SK-N-SH treated with all-trans-retinoic acid at 6 μM for 48 hours (cell line): ENCODE data around the gene MOGAT3.

Source experiments
- ARNTL ChIP-seq: fragments of 450-650 bp; formaldehyde crosslinking; IDR thresholded peaks from 2 replicates; pipeline ENCODE4 v1.5.0; 2020; ENCODE audit warnings: low read depth, mild to moderate bottlenecking, moderate library complexity, borderline replicate concordance
- ISL1 ChIP-seq: fragments of 250-450 bp; sonication (Bioruptor Pico); IDR thresholded peaks from 2 replicates; pipeline ENCODE4 v2.1.2; 2022; ENCODE audit warnings: mild to moderate bottlenecking, moderate library complexity
- TCF4 ChIP-seq: fragments of 250-450 bp; sonication (Bioruptor Pico); IDR thresholded peaks from 2 replicates; pipeline ENCODE4 v1.8.0; 2021; ENCODE audit warnings: mild to moderate bottlenecking, moderate library complexity, borderline replicate concordance
- ZFP30 ChIP-seq: fragments of 450-650 bp; formaldehyde crosslinking; IDR thresholded peaks from 2 replicates; pipeline ENCODE4 v1.5.0; 2022; ENCODE audit warnings: mild to moderate bottlenecking, moderate library complexity
- ZNF565 ChIP-seq: fragments of 450-650 bp; formaldehyde crosslinking; conservative IDR thresholded peaks from 2 replicates; pipeline ENCODE4 v1.5.0; 2020; ENCODE audit warnings: low read depth, mild to moderate bottlenecking, moderate library complexity
- ZNF70 ChIP-seq: fragments of 450-650 bp; formaldehyde crosslinking; IDR thresholded peaks from 2 replicates; pipeline ENCODE4 v1.5.0; 2020; ENCODE audit warnings: mild to moderate bottlenecking, moderate library complexity
- TF ChIP-seq, protein P1 (sequence below): fragments of 250-450 bp; sonication (Bioruptor Pico); IDR thresholded peaks from 2 replicates; pipeline ENCODE4 v1.5.0; 2020; ENCODE audit warnings: mild to moderate bottlenecking, moderate library complexity
- TF ChIP-seq, protein P2 (sequence below): fragments of 250-450 bp; sonication (Bioruptor Pico); IDR thresholded peaks from 2 replicates; pipeline ENCODE4 v1.8.0; 2020; ENCODE audit warnings: mild to moderate bottlenecking, moderate library complexity, borderline replicate concordance

DNA sequence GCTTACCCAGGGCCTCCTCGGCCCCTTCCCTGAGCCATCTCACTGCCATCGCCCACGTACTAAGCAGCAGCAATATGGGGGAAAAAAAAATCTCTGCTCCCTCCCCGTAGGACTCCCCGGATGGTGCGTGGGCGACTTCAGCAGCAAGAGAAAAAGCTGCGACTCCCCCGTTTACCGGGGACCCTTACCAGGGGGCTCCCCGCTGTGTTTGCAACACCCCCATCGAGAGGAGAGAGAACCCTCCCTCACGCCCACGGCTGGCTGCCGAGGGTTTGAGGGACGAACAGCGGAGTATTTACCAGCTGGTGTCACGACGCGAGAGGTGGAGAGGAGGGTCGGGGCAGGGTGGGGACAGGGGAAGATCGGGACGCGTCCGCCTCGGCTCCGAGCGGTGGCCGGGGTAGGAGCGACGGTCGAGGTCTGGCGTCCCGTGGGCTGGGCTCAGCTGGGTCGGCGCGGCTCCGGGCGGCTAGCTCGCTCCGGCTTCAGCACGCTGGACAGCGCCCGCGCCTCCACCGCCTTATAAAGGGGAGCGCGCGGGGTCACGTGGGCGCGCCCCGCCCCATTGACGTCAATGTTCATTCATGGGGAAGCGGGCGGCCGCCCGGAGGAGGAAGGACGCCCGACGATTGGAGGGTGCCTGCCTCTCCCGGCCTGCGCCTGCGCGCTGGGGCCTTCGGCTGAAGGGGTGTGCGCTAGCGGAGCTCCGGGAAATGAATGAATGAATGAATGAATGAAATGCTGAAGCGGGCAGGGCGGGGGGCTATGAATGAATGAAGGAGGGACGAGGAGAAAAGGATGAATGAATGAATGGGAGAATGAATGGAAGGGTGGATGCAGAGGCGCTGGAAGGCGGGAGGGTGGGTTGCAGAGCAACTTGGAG is 35.5 kb downstream of the MOGAT3 start, which contains the start of gene VGF:
- TF ChIP-seq ISL1 (CRISPR knock-in tag) (no peak), ZNF565 (CRISPR knock-in tag) (no peak), ARNTL (CRISPR knock-in tag) (no peak), TCF4 (no peak), ZFP30 (CRISPR knock-in tag) (no peak), ZNF70 (CRISPR knock-in tag) (no peak; the same call in 1 of the 2 replicates)
- TF ChIP-seq, protein P1, sequence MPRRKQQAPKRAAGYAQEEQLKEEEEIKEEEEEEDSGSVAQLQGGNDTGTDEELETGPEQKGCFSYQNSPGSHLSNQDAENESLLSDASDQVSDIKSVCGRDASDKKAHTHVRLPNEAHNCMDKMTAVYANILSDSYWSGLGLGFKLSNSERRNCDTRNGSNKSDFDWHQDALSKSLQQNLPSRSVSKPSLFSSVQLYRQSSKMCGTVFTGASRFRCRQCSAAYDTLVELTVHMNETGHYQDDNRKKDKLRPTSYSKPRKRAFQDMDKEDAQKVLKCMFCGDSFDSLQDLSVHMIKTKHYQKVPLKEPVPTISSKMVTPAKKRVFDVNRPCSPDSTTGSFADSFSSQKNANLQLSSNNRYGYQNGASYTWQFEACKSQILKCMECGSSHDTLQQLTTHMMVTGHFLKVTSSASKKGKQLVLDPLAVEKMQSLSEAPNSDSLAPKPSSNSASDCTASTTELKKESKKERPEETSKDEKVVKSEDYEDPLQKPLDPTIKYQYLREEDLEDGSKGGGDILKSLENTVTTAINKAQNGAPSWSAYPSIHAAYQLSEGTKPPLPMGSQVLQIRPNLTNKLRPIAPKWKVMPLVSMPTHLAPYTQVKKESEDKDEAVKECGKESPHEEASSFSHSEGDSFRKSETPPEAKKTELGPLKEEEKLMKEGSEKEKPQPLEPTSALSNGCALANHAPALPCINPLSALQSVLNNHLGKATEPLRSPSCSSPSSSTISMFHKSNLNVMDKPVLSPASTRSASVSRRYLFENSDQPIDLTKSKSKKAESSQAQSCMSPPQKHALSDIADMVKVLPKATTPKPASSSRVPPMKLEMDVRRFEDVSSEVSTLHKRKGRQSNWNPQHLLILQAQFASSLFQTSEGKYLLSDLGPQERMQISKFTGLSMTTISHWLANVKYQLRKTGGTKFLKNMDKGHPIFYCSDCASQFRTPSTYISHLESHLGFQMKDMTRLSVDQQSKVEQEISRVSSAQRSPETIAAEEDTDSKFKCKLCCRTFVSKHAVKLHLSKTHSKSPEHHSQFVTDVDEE (CRISPR knock-in tag): peak; percentile 78; the same call in 1 of the 2 replicates
- TF ChIP-seq, protein P2, sequence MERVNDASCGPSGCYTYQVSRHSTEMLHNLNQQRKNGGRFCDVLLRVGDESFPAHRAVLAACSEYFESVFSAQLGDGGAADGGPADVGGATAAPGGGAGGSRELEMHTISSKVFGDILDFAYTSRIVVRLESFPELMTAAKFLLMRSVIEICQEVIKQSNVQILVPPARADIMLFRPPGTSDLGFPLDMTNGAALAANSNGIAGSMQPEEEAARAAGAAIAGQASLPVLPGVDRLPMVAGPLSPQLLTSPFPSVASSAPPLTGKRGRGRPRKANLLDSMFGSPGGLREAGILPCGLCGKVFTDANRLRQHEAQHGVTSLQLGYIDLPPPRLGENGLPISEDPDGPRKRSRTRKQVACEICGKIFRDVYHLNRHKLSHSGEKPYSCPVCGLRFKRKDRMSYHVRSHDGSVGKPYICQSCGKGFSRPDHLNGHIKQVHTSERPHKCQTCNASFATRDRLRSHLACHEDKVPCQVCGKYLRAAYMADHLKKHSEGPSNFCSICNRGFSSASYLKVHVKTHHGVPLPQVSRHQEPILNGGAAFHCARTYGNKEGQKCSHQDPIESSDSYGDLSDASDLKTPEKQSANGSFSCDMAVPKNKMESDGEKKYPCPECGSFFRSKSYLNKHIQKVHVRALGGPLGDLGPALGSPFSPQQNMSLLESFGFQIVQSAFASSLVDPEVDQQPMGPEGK (CRISPR knock-in tag): 0 out of 2 replicates have a peak, but pooled peaks have one; percentile 33
